Superior temporal gyrus (tissue), 1 donor: Measurements from ENCODE around the gene ARMC9.
"Not testable (repeated sequence)": the region's sequence is repeated elsewhere in the genome, so short reads cannot be mapped to it uniquely, and the experiment has no call there.

Source experiments
- DNase-seq: peaks from one replicate; pipeline ENCODE4 v3.0.0-alpha.2; 2016; ENCODE audit errors: extremely low spot score

The ARMC9 gene

DNA sequence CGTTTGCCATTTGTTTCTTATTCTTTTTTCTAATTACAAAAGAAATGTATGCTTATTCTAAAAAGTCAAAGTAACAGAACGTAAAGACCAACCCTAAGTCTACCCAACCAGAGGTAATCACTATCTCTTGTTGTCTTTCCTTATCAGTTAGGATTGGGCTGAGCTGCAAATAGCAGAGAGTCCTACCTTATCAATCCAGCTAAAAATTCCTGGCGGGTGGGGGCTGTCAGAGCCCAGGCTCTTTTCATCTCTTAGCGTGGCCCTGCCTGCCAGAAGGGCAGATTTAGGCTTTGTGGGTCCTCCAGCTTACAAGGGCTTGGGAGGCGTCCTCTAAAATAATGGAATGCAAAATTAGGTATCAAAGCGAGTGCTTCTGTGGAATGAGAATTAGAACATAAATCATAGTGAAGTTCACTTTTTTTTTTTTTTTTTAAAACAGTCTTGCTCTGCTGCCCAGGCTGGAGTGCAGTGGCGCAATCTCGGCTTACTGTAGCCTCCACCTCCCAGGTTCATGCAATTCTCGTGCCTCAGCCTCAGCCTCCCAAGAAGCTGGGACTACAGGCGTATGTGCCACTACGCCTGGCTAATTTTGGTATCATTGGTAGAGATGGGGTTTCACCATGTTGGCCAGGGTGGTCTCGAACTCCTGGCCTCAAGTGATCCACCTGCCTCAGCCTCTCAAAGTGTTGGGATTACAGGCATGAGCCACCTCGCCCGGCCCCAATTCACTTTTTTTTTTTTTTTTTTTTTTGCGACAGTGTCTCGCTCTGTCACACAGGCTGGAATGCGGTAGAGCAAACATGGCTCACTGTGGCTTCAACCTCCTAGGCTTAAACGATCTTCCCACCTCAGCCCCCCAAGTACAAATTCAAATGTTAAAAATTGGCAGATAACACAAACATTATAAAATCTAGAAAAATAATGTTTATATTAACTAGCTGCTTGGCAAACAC lies 139.7 kb downstream of the ARMC9 start:
- DNase-seq: no peak

DNA sequence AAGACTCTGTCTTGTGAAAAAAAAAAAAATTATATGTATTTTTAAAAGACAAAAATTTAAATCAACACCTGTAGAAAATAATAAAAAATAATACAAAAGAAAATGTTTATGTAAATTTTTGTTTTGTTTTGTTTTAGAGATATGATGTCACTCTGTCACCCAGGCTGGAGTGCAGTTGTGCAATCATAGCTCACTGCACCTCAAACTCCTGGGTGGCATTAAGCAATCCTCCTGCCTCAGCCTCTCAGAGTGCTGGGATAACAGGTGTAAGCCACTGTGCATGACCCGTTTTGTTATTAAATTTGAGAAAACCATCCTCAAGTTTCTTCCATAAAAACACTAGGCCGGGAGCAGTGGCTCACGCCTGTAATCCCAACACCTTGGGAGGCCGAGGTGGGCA lies 140.9 kb downstream of the ARMC9 start:
- DNase-seq: no peak

GRCh38 chr2:231341100-231341499 lies 142.7 kb downstream of the ARMC9 start:
- DNase-seq: no peak

DNA sequence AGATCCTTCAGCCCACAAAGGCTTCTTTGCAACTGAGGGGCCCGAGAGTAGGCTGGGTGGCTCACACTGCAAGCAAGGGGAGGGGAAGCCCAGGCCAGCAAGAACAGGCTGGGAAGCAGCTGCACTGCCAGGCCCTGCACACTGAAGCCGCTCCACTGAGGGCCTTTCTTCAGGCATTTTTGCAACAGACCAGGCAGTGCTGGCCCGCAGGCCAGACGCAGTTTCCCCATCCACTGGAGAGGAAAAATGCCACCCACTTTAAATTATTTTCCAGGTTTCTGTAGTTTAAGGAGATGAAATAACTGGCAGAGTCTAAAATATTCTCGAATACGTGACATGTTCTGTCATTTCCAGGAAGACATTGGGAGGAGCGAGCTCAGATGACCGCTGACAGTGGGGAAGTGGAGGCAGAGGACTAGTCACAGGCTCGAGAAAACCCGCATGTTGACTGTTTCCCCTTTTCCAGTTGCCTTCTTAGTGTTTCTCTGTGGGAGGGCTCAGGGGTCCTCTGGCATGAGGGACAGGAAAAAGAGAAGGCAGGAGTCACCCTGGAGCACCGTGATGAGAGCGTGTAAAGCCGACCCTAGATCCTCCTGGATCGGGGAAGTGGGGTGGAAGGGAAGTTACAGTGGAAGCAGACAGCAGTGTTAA lies 143.8 kb downstream of the ARMC9 start:
- no peak for DNase-seq

- no peak for DNase-seq
Observed at GRCh38 chr2:231343006-231343710, 144.7 kb downstream of the ARMC9 start.

DNA sequence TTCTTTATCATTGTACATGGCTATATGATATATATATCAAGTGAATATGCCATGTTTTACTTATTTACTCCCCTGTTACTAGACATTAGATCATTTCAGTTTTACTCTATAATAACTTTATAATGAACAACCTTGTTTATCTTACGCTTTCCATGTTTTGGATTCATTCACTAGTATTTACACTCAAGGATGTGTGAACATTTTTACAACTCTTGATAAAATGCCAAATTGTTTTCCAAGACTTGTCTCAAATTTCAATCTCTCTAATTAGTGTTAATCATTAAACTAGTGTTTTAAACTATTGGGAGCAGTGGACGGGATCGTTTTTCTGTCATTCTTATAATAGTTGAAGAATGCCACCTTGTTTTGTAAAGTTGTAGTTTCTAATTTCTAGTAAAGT lies 145.6 kb downstream of the ARMC9 start:
- DNase-seq: no peak

- no peak for DNase-seq
Observed at GRCh38 chr2:231344851-231345250, 146.4 kb downstream of the ARMC9 start.

- no peak for DNase-seq
Observed at GRCh38 chr2:231347081-231347480, 148.7 kb downstream of the ARMC9 start.

DNA sequence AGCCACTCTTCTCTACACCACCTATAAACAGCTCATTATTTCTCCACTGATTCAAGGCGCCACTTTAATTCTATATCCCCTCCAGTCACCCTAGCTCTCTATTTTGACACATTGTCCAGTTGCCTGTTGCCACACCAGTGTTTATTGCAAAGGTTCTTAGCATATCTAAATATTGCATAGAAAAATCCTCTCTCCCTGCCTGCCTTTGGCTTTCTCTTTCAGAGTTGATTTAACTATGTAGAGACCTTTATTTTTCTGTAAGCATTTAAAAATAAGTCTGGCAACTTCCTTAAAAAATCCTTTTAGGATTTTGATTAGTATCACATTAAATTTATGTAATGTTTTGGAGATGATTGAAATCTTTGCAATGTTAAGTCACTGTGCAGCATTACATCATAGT lies 149.2 kb downstream of the ARMC9 start:
- no peak for DNase-seq

DNA sequence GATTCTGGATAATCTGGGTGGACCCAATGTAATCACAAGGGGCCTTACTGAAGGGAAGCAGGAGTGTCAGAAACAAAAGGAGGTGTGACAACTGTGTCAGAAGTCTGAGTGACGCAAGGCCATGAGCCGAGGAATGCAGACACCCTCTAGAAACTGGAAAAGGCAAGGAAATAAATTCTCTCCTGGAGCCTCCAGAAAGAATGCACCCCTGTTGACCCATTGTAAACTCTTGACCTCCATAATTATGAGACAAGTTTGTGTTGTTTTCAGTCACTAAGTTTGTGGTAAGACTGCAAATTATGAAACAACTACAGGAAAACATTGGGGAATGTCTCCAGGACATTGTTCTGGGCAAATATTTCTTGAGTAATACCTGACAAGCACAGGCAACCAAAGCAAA lies 149.7 kb downstream of the ARMC9 start:
- no peak for DNase-seq

DNA sequence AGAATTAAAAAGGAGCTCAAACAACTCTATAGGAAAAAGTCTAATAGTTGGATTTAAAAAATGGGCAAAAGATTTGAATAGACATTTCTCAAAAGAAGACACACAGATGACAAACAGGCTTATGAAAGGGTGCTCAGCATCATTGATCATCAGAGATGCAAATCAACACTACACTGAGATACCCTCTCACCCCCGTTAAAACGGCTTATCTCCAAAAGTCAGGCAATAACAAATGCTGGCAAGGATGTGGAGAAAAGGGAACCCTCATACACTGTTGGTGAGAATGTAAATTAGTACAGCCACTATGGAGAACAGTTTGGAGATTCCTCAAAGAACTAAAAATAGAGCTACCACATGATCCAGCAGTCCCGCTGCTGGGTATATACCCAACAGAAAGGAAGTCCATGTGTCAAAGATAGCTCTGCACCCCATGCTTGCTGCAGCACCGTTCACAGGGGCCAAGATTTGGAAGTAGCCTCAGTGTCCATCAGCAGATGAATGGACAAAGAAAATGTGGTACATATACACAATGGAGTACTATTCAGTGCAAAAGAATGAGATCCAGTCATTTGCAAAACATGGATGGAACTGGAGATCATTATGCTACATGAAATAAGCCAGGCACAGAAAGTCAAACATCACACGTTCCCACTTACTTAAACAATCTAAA lies 150.4 kb downstream of the ARMC9 start:
- DNase-seq: peak; percentile 90

DNA sequence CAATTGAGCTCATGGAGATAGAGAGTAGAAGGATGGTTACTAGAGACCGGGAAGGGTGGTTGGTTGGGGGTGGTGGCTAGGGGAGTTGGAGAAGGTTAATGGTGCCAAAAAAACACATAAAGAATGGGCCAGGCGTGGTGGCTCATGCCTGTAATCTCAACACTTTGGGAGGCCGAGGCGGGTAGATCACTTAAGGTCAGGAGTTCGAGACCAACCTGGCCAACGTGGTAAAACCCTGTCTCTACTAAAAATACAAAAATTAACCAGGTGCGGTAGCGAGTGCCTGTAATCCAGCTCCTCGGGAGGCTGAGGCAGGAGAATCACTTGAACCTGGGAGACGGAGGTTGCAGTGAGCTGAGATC lies 150.9 kb downstream of the ARMC9 start:
- DNase-seq: not testable (repeated sequence)

DNA sequence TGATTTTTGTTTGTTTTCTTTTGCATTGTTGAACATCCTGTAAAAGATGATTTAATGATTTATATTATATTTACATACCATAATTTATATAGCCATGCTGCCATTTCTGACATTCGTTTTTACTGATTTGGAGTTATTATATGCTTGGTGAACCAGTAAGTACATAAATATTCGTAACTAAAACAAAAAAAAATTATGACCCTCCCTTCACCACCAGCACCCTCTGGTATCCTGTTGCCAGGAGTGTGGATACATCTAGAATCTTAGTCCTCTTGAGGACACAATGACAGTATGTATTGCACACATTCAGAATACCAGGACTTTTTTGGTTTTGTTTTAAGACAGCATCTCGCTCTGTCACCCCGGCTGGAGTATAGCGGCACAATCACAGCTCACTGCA lies 153.2 kb downstream of the ARMC9 start:
- DNase-seq: no peak

DNA sequence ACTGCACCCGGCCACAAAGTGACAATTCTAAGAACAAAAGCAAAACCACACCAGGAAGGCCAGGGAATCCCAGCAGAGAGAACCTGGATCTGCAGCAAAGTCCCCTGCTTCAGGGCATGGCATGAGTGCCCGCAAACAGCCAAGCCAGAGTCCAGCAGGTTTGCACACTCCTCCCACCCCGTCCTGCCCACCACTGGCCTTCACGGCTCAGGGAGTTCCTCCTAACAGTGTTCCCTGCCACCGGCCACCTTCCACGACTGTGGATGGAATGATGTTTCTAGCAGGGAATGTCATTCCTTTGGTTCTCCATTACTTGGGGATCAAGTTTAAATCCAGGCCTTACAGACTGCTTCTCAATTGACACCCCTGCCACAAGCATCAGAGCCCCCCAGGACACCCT lies 155.0 kb downstream of the ARMC9 start:
- DNase-seq: no peak

DNA sequence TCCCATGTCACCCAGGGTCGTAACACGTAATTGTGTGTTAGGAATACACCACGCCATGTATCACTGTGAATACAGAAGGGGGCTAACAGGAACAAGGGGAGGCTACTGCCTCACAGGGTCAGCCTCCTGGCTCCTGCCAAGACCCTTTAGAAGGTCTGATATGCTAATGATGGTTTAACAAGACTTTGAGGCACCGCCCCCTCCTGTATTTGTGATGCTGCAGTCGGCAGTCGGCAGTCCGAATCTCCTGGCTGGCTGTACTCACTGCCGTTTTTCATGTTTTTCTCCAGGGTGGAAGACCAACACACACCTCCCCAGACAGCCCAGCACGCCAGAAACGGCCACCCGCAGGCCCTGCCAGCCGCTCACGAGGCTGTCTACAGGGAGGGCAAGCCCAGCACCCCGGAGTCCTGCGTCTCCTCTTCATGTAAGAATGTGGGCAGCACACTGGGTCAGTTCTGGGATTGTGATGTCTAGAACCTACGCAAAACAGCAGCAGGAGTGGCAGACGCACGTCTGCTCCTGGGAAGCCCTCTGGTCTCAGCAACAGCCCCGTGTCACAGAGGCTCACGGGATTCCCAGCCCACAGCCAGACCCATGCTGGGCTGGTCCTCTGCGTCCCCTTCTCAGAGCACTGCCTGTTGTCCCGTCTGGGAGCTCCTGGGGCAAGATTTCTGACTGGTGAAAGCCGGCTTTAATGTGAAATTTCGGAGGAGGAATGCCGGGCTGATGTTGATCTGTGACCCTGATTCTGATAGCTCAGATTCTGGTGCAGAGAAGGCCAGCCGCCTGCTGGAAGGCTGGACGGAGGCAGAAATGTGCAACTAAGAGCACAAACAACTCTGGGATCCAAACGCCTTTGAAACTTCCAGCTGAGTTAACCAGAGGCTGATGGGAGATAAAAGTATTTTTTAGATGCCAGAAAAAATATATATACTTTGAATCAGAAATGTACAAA lies 157.4 kb downstream of the ARMC9 start:
- no peak for DNase-seq

DNA sequence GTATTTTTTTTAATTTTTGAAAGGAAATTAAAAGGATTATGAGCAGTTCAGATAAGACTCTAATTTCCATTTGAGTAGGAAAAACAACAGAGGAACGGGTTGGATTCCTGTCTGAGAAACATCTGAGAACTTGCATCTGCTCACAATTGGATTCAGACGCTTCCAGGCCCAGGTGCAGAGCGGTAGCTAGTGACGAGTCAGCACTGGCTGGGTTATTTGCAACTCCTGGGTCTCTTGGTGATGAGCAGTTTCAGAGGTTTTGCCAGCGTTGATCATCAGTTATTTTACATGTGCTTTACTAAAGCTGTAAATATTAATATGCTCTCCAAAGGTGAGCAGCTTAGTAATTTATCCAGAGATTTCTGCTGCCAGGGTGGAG lies 158.0 kb downstream of the ARMC9 start:
- no peak for DNase-seq

DNA sequence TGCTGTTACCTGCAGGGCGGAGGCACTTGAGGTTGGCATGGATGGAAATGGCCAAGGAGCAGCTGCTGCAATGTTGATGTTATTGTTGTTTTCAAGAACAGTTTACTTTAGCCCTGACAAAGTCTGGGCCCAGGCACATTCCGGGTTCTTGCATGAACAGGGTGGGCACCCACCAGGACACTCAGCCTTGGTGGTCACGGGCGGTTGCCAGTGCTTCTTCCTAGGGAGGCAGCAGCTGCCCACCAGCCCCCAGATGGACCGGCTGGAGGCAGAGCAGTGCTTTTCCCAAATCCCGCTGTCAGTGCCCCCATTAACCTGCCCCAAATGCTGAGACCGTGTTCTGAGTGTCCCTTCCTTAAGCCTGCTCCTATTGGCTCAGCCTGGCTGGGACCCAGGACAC lies 158.6 kb downstream of the ARMC9 start:
- no peak for DNase-seq

DNA sequence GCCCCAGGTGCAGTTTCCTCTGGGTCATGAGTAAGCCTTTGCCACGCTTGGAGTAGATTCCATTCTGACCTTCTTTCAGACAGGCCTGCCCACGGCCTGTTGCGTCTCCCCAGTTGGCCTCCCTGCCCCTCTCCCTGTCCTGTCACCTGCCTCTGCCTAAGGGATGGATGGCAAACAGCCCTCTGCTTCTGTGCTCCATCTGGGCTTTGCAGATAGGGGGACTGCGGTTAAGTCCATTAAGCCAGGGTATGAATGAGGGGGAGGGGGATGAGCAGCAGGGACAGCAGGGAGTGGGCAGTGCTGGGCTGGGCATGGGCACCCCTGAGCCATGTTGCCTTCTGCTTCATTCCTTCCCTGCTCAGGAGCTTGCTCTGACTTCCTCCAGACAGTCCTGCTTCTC lies 159.5 kb downstream of the ARMC9 start:
- no peak for DNase-seq

DNA sequence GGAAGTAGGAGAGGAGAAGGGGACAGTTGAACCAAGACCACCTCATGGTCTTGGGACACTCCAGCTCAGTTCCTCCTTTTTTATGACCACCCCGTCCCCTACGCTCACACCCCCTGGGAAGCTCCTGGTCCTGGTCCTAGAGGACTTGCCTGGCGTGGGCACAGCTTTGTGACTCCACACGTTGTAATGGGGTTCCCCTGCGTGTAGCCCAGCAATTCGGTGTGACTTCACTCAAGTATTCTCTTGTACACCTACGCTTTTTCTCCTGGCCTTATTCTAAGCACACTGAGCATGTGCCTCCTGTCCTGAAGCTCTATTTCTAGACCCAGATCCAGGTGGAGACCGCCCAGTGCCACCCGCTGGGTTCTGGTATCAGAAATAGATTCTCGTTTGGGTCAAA lies 161.0 kb downstream of the ARMC9 start:
- DNase-seq: no peak

GRCh38 chr2:231359948-231360347 lies 161.5 kb downstream of the ARMC9 start:
- DNase-seq: no peak

- DNase-seq: no peak
Observed at GRCh38 chr2:231360401-231360800, 162.0 kb downstream of the ARMC9 start.
